Measurements from ENCODE around the gene HLF.

HLF gene

DNA sequence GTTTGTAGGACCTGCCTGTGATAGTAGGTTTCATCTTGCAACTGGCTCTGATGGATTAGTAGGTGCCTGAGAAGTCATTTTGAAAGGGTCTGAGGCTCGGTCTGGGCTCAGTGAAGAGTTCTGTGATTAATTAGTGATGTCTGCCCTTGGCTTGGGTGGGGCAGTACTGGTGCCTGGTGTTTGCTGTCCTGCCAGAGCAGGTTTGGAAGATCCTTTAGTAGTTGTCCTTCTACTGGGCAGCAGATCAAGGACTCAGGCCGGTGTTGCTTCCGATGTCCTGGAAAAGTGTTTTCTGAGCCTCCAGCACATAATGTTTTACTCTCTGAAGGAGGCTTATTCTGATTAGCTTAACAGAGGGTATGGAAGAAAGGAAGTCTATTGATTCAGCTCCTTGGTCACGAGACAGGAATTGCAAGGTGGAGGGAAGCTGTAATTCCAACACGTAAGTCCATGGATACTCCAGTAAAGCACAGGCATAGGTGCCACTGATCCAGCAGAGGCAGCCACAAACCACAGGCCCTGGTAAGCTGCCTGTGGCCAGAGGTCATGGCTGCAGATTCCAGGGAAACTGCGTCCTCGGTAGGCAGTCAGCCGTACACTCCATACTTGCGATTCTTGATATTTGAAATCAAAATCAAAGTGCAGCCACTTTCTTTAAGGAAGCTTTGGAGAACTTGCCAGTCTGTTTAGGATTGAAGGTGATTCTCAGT is 18.7 kb downstream of the HLF start:
- no peak for DNase-seq
- TF ChIP-seq CTCF (IDR thresholded peaks at IDR 0.05; ENCODE audit: low read depth, low read length) = no peak
- Histone ChIP-seq H3K4me3 (ENCODE audit: low read depth, low read length) (no peak overlapping the region), H3K9me3 (ENCODE audit: severe bottlenecking) (no peaks in the 10 kb centered on the region), H3K36me3 (no peaks in the 10 kb centered on the region), H3K27me3 (ENCODE audit: insufficient read depth, low read depth, severe bottlenecking) (no peaks in the 10 kb centered on the region), H3K27ac (no peak overlapping the region)

GRCh38 chr17:55284001-55284884 is 19.5 kb downstream of the HLF start:
- H3K27ac ChIP-seq = no peak overlapping the region
- DNase-seq = no peak
- no peak for TF ChIP-seq CTCF (IDR thresholded peaks at IDR 0.05; ENCODE audit: low read depth, low read length)
- no peaks in the 10 kb centered on the region for H3K9me3 ChIP-seq (ENCODE audit: severe bottlenecking)
- H3K36me3 ChIP-seq = no peaks in the 10 kb centered on the region
- H3K4me3 ChIP-seq (ENCODE audit: low read depth, low read length) = no peak overlapping the region
- H3K27me3 ChIP-seq (ENCODE audit: insufficient read depth, low read depth, severe bottlenecking) = no peaks in the 10 kb centered on the region

DNA sequence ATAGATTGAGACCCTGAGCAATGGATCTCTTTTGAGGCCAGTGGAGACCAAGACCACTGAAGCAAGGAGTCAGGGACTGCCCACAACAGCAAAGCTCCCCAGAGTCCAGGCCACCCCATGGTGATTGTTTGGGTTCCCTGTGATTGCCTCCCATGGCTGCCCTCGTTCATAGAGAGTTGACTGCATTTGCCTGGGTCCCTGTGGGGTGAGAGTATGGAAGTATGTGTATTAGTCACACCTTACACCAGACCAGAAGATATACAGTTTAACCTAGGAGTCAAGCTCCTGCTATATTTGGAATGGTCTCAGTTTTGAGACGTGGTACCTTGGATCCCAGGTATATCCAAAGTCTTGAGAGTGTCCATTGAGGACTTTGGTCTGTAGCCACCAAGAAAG is 20.2 kb downstream of the HLF start:
- no peak for DNase-seq
- H3K4me3 ChIP-seq (ENCODE audit: low read depth, low read length) = no peak overlapping the region
- H3K9me3 ChIP-seq (ENCODE audit: severe bottlenecking) = no peaks in the 10 kb centered on the region
- no peak for TF ChIP-seq CTCF (IDR thresholded peaks at IDR 0.05; ENCODE audit: low read depth, low read length)
- H3K27ac ChIP-seq = no peak overlapping the region
- no peaks in the 10 kb centered on the region for H3K36me3 ChIP-seq
- no peaks in the 10 kb centered on the region for H3K27me3 ChIP-seq (ENCODE audit: insufficient read depth, low read depth, severe bottlenecking)

DNA sequence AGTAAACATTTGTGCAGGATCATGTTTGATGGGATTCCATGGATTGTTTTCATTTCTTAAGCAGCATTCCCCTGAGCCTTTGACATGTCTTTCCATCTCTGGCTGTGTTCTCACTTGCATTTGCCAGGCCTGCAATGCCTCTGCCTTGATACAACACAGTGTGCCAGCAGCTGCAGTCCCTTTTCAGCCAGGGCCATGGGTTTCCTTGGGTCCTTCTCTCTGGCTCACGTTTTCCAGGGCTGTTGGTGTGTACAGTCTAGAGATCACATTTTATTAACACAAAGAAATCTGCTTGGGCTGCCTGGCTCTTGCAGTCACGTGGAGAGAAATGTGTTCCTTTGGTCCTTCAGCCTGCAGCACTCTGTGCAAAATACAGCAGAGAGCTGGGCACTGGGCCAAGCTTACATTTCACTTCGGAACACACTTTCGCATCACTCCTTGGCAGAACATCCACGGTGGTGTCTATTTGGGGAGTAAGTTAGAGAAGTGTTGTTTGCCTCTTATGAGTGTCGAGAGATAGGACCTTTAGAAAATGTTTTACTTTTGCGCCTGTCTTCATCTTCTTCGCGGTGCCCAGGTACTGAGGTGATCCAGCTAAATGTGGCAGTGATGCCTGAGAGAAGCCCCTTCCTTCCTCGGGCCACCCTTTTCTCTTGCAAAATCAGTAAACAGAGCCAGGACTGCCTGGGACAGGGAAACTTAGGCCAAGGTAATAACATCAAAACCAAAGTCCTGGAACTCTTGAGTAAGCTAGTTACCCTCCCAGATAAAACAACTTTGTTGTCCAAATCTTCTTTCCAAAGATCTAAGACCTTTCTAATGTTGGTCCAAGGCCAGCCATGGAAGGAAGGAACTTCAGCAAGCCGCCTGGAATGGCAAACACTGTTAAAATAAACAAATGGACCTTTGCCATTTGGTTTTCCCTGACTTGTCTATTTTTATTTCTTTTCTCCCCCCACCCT is 20.9 kb downstream of the HLF start:
- TF ChIP-seq CTCF (IDR thresholded peaks at IDR 0.05; ENCODE audit: low read depth, low read length) = no peak
- Histone ChIP-seq H3K27me3 (ENCODE audit: insufficient read depth, low read depth, severe bottlenecking) (no peaks in the 10 kb centered on the region), H3K27ac (no peak overlapping the region), H3K4me3 (ENCODE audit: low read depth, low read length) (no peak overlapping the region), H3K36me3 (no peaks in the 10 kb centered on the region), H3K9me3 (ENCODE audit: severe bottlenecking) (no peaks in the 10 kb centered on the region)
- DNase-seq = no peak

- Histone ChIP-seq H3K27ac (no peak overlapping the region), H3K27me3 (ENCODE audit: insufficient read depth, low read depth, severe bottlenecking) (no peaks in the 10 kb centered on the region), H3K4me3 (ENCODE audit: low read depth, low read length) (no peak overlapping the region), H3K9me3 (ENCODE audit: severe bottlenecking) (no peaks in the 10 kb centered on the region), H3K36me3 (no peaks in the 10 kb centered on the region)
- TF ChIP-seq CTCF (IDR thresholded peaks at IDR 0.05; ENCODE audit: low read depth, low read length) = no peak
- DNase-seq = no peak
These were observed 22.2 kb downstream of the HLF start for GRCh38 chr17:55286681-55287589.
